Articular chondrocyte of knee joint (primary cell): ENCODE data around the gene CCDC116. TPM values are rescaled to one million over a fixed set of nuclear protein-coding genes. Genes with fewer than 3 reads are reported as not detected.

ENCODE experiments used
- small RNA-seq: library from RNA; depleted of rRNA; stranded (forward); fragments of <200 nt; gene quantifications from one replicate; pipeline ENCODE3, GENCODE V24; 2012
- total RNA-seq: library from RNA; depleted of rRNA; stranded (reverse); fragments of >200 nt; gene quantifications from 2 replicates; pipeline ENCODE4 v1.2.3, GENCODE V29; 2012

CCDC116 gene
- total RNA-seq = 0.11 and 0.26 TPM in 2 replicates

GRCh38 chr22:21632237-21632895, at the start of gene CCDC116:
TSS of gene CCDC116 (plus strand) at chr22:21632760. CDS start at chr22:21633182, 422 bp downstream.

GRCh38 chr22:21629255-21630149, 3.1 kb upstream of the CCDC116 start, which contains the start of gene YDJC:
TSS of gene YDJC (minus strand) at chr22:21630022. CDS start at chr22:21630014, 8 bp downstream.

GRCh38 chr22:21641789-21642583, 9.4 kb downstream of the CCDC116 start, which contains the start of gene SDF2L1:
TSS of gene SDF2L1 (plus strand) at chr22:21642302. CDS start at chr22:21642337, 35 bp downstream.

Small RNA genes within 50 kb of the gene (small RNA-seq; reads per million reads assigned to genes)
- gene MIR301B = 28.0 reads per million, percentile 96 among the genes with 10 or more reads in this experiment

Other genes starting within 250 kb of the CCDC116 start
- gene RIMBP3B, start 249.0 kb upstream of the CCDC116 start, total RNA-seq = 0.13 and 0.22 TPM in 2 replicates
- gene HIC2, start 215.4 kb upstream of the CCDC116 start, total RNA-seq = 1.2 and 1.6 TPM in 2 replicates
- gene TMEM191C, start 165.4 kb upstream of the CCDC116 start, total RNA-seq = 0.13 and 0.32 TPM in 2 replicates
- gene RIMBP3C, start 81.3 kb upstream of the CCDC116 start, total RNA-seq = under 0.01 and 0.32 TPM in 2 replicates
- gene UBE2L3, start 65.0 kb upstream of the CCDC116 start, total RNA-seq = 45.6 and 48.8 TPM in 2 replicates
- gene YDJC, start 2.7 kb upstream of the CCDC116 start, total RNA-seq = 11.4 and 11.6 TPM in 2 replicates
- gene SDF2L1, start 9.5 kb downstream of the CCDC116 start, total RNA-seq = 8.6 and 12.2 TPM in 2 replicates
- 24.3 and 29.1 TPM in 2 replicates for gene PPIL2, start 33.3 kb downstream of the CCDC116 start, total RNA-seq
- gene YPEL1, start 103.0 kb downstream of the CCDC116 start, total RNA-seq = 1.9 and 2.0 TPM in 2 replicates
- gene MAPK1, start 234.9 kb downstream of the CCDC116 start, total RNA-seq = 62.1 and 76.5 TPM in 2 replicates